IPS-20b (cell line): Measurements from ENCODE around the gene MYH15.

Source experiments
- H3K27ac ChIP-seq: one replicate; pipeline ENCODE4 v1.5.1; 2013; ENCODE audit warnings: low read length
- H3K27me3 ChIP-seq: 2 replicates; pipeline ENCODE4 v1.6.1; 2013; ENCODE audit warnings: mild to moderate bottlenecking, low read length, inconsistent platforms; ENCODE audit not compliant: insufficient read depth
- H3K36me3 ChIP-seq: 2 replicates; pipeline ENCODE4 v1.6.1; 2013; ENCODE audit warnings: low read depth, mild to moderate bottlenecking, inconsistent platforms, low read length, moderate library complexity; ENCODE audit not compliant: insufficient read depth
- H3K4me1 ChIP-seq: 2 replicates; pipeline ENCODE4 v1.6.1; 2013; ENCODE audit warnings: mild to moderate bottlenecking, control low read depth, inconsistent platforms, low read length, moderate library complexity; ENCODE audit not compliant: insufficient read depth
- H3K4me3 ChIP-seq: 2 replicates; pipeline ENCODE4 v1.5.1; 2013; ENCODE audit warnings: mild to moderate bottlenecking, low read length, inconsistent platforms
- H3K9ac ChIP-seq: 2 replicates; pipeline ENCODE4 v1.6.1; 2013; ENCODE audit warnings: low read depth, mild to moderate bottlenecking, inconsistent platforms, low read length, moderate library complexity
- H3K9me3 ChIP-seq: 2 replicates; pipeline ENCODE4 v1.6.1; 2013; ENCODE audit warnings: mild to moderate bottlenecking, low read depth, low read length, inconsistent platforms; ENCODE audit not compliant: insufficient read depth

Gene MYH15

GRCh38 chr3:108438542-108438941 is 71.9 kb downstream of the MYH15 start:
- H3K36me3 ChIP-seq = no peaks in the 10 kb centered on the region
- H3K27me3 ChIP-seq = no peaks in the 10 kb centered on the region
- no peaks in the 10 kb centered on the region; the same call in 1 of the 2 replicates for H3K4me1 ChIP-seq
- no peaks in the 10 kb centered on the region; the same call in 1 of the 2 replicates for H3K9me3 ChIP-seq
- no peak overlapping the region for H3K27ac ChIP-seq
- H3K4me3 ChIP-seq = no peak overlapping the region
- no peak overlapping the region for H3K9ac ChIP-seq

GRCh38 chr3:108437439-108437838 is 73.0 kb downstream of the MYH15 start:
- no peaks in the 10 kb centered on the region for H3K36me3 ChIP-seq
- peaks cover 10% of the 10 kb centered on the region; the same call in 1 of the 2 replicates for H3K9me3 ChIP-seq
- H3K4me1 ChIP-seq = no peaks in the 10 kb centered on the region
- H3K27me3 ChIP-seq = no peaks in the 10 kb centered on the region
- H3K9ac ChIP-seq = no peak overlapping the region
- no peak overlapping the region for H3K27ac ChIP-seq
- no peak overlapping the region for H3K4me3 ChIP-seq

- H3K4me1 ChIP-seq = no peaks in the 10 kb centered on the region
- H3K36me3 ChIP-seq = no peaks in the 10 kb centered on the region
- no peak overlapping the region for H3K9ac ChIP-seq
- H3K27ac ChIP-seq = no peak overlapping the region
- no peak overlapping the region for H3K4me3 ChIP-seq
- H3K27me3 ChIP-seq = no peaks in the 10 kb centered on the region
- peaks cover 14% of the 10 kb centered on the region; the same call in 1 of the 2 replicates for H3K9me3 ChIP-seq
Observed at GRCh38 chr3:108433928-108434327, 76.5 kb downstream of the MYH15 start.

- no peaks in the 10 kb centered on the region for H3K4me1 ChIP-seq
- no peaks in the 10 kb centered on the region for H3K36me3 ChIP-seq
- no peak overlapping the region for H3K4me3 ChIP-seq
- no peak overlapping the region for H3K27ac ChIP-seq
- no peaks in the 10 kb centered on the region for H3K27me3 ChIP-seq
- H3K9ac ChIP-seq = no peak overlapping the region
- H3K9me3 ChIP-seq = peaks cover 14% of the 10 kb centered on the region; the same call in 1 of the 2 replicates
Observed at GRCh38 chr3:108432431-108432830, 78.0 kb downstream of the MYH15 start.

- no peaks in the 10 kb centered on the region for H3K36me3 ChIP-seq
- H3K4me1 ChIP-seq = no peaks in the 10 kb centered on the region
- no peak overlapping the region for H3K27ac ChIP-seq
- no peak overlapping the region for H3K4me3 ChIP-seq
- no peak overlapping the region for H3K9ac ChIP-seq
- H3K27me3 ChIP-seq = no peaks in the 10 kb centered on the region
- H3K9me3 ChIP-seq = peaks cover 14% of the 10 kb centered on the region; the same call in 1 of the 2 replicates
Observed at GRCh38 chr3:108430540-108430939, 79.9 kb downstream of the MYH15 start.

- H3K9ac ChIP-seq = no peak overlapping the region
- H3K27ac ChIP-seq = no peak overlapping the region
- no peaks in the 10 kb centered on the region for H3K36me3 ChIP-seq
- peaks cover 14% of the 10 kb centered on the region; the same call in 1 of the 2 replicates for H3K9me3 ChIP-seq
- H3K27me3 ChIP-seq = no peaks in the 10 kb centered on the region
- H3K4me1 ChIP-seq = no peaks in the 10 kb centered on the region
- H3K4me3 ChIP-seq = no peak overlapping the region
Observed at GRCh38 chr3:108428586-108428985, 81.8 kb downstream of the MYH15 start.

- H3K36me3 ChIP-seq = no peaks in the 10 kb centered on the region
- no peaks in the 10 kb centered on the region for H3K27me3 ChIP-seq
- no peak overlapping the region for H3K27ac ChIP-seq
- no peaks in the 10 kb centered on the region for H3K4me1 ChIP-seq
- no peak overlapping the region for H3K9ac ChIP-seq
- no peak overlapping the region for H3K4me3 ChIP-seq
- H3K9me3 ChIP-seq = no peaks in the 10 kb centered on the region
Observed at GRCh38 chr3:108420926-108421325, 89.5 kb downstream of the MYH15 start.

GRCh38 chr3:108416111-108416869 is 94.1 kb downstream of the MYH15 start:
- Histone ChIP-seq H3K4me1 (no peaks in the 10 kb centered on the region), H3K27ac (no peak overlapping the region), H3K9me3 (no peaks in the 10 kb centered on the region), H3K36me3 (no peaks in the 10 kb centered on the region), H3K9ac (no peak overlapping the region), H3K4me3 (no peak overlapping the region), H3K27me3 (no peaks in the 10 kb centered on the region)

- Histone ChIP-seq H3K36me3 (no peaks in the 10 kb centered on the region), H3K9me3 (no peaks in the 10 kb centered on the region), H3K4me1 (no peaks in the 10 kb centered on the region), H3K4me3 (no peak overlapping the region), H3K9ac (no peak overlapping the region), H3K27ac (no peak overlapping the region), H3K27me3 (no peaks in the 10 kb centered on the region)
Observed at GRCh38 chr3:108415661-108416060, 94.7 kb downstream of the MYH15 start.

- no peak overlapping the region for H3K4me3 ChIP-seq
- no peaks in the 10 kb centered on the region for H3K9me3 ChIP-seq
- H3K4me1 ChIP-seq = no peaks in the 10 kb centered on the region
- no peaks in the 10 kb centered on the region for H3K27me3 ChIP-seq
- no peak overlapping the region for H3K9ac ChIP-seq
- no peaks in the 10 kb centered on the region for H3K36me3 ChIP-seq
- no peak overlapping the region for H3K27ac ChIP-seq
Observed at GRCh38 chr3:108414007-108414406, 96.4 kb downstream of the MYH15 start.

- no peaks in the 10 kb centered on the region for H3K27me3 ChIP-seq
- no peak overlapping the region for H3K27ac ChIP-seq
- no peaks in the 10 kb centered on the region for H3K36me3 ChIP-seq
Observed at GRCh38 chr3:108412121-108412750, 98.2 kb downstream of the MYH15 start.

GRCh38 chr3:108410531-108410984 is 99.8 kb downstream of the MYH15 start:
- Histone ChIP-seq H3K4me3 (no peak overlapping the region), H3K4me1 (peaks cover 7% of the 10 kb centered on the region; the same call in 1 of the 2 replicates), H3K36me3 (no peaks in the 10 kb centered on the region), H3K27ac (no peak overlapping the region), H3K9me3 (no peaks in the 10 kb centered on the region), H3K9ac (no peak overlapping the region), H3K27me3 (no peaks in the 10 kb centered on the region)

More at GRCh38 chr3:108412121-108412750, 98.2 kb downstream of the MYH15 start:
- peaks cover 2% of the 10 kb centered on the region; the same call in 1 of the 2 replicates for H3K4me1 ChIP-seq
- H3K9ac ChIP-seq = no peak overlapping the region
- no peaks in the 10 kb centered on the region for H3K9me3 ChIP-seq
- H3K4me3 ChIP-seq = no peak overlapping the region
